Right cardiac atrium (tissue), 5 donors: ENCODE results near the gene KLHL14. TPM values are rescaled to one million over a fixed set of nuclear protein-coding genes. Genes with fewer than 3 reads are reported as not detected.
"Not testable (repeated sequence)": the region's sequence is repeated elsewhere in the genome, so short reads cannot be mapped to it uniquely, and the experiment has no call there.

Experiments
- ATAC-seq, 2 donors: fragments of 200-7000 bp; cut with Tn5 transposase; one replicate each; pipeline versions ENCODE4 v1.8.0 to v1.9.1; 2020; ENCODE audit warnings: moderate library complexity in 2 of 2, mild to moderate bottlenecking in 1 of 2
- DNase-seq, 3 donors: peaks; one replicate each; pipeline ENCODE4 v3.0.0-alpha.2; 2020
- H3K27ac ChIP-seq: one replicate; pipeline ENCODE4 v1.5.1; 2013; ENCODE audit warnings: mild to moderate bottlenecking, low read length, control low read depth, moderate library complexity
- H3K27me3 ChIP-seq: one replicate; pipeline ENCODE4 v1.6.1; 2013; ENCODE audit not compliant: control insufficient read depth, insufficient read depth
- H3K4me1 ChIP-seq: one replicate; pipeline ENCODE4 v1.6.1; 2013; ENCODE audit warnings: low read length; ENCODE audit not compliant: control insufficient read depth, insufficient read depth
- H3K4me3 ChIP-seq: one replicate; pipeline ENCODE4 v1.5.1; 2013; ENCODE audit warnings: low read length, control low read depth
- H3K9me3 ChIP-seq: one replicate; pipeline ENCODE4 v1.6.1; 2013; ENCODE audit warnings: low read length; ENCODE audit not compliant: control insufficient read depth
- WGBS: extraction: QIAGEN DNeasy Blood & Tissue Kit; methylation state at CpG from one replicate; pipeline ENCODE4 v1.1.7; 2013; 5-methylcytosine and 5-hydroxymethylcytosine counted together
- intact Hi-C, 4 donors: fragments of 100-400 bp; cut with DNase I; formaldehyde crosslinking; loops; one replicate each; pipeline versions ENCODE4 v1.11.0 to v1.14.0; 2022 to 2023
- polyA plus RNA-seq: library from polyadenylated mRNA; stranded (reverse); fragments of 200-250 nt; gene quantifications from one replicate; pipeline ENCODE4 v1.2.3, GENCODE V29; 2013
- total RNA-seq, 4 donors: library from RNA; stranded (reverse); fragmentation: NEBNext Ultra II Directional; extraction: Animal tissue kit (Norgen Biotek cat#: 25700); gene quantifications; one replicate each; pipeline ENCODE4 v1.2.1, GENCODE V29; 2021
- donor health status: healthy with polysubstance abuse.
- donor health status: DM: no; HTN: yes; CAD: no.
- donor health status: DM: no; HTN: no; CAD: no.
- donor health status: DM: no; HTN: yes; CAD: no; lungs with severe emphysema.
- donor health status: DM: yes; HTN: yes; CAD: no.

Gene KLHL14
- total and polyA plus RNA-seq, 5 donors, result 0.09 TPM; not detected in 3

DNA sequence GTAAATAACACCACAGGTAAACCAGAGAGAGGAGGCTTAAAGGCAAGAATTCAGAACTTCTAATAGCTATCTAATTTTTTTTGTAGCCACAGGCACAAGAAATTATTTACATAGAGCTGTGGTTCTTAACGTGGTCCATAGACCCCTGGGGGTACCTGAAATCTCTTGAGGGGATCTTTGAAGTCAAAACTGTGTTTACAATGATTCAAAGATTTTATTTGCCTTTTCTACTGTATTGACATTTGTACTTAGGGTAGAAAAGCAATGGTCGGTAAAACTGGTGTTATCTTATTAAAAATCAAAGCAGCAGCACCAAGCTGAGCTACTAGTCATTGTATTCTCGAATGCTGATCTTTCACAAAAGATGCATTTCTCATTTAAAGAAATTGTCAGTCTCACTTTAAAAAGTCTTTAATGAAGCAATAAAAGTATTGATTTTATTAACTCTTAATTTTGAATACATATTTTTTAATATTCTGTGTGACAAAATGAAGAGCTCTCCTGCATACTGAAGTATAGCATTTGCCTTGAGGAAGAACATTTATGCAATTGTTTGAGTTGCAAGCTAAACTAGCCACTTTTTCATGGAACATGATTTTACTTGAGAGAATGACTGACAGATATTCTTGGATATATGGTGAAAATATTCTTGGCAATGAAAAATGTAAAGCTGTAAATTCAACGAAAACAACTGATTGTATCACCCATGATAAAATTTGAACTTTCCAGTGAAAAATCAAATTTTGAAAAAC lies 25.6 kb upstream of the KLHL14 start:
- DNase-seq, result no peak
- H3K27me3 ChIP-seq, result no peaks in the 10 kb centered on the region

GRCh38 chr18:32794667-32795066 lies 21.8 kb upstream of the KLHL14 start:
- ATAC-seq, result not testable (repeated sequence)
- peak in 1 of 3 donors; percentile 39 for DNase-seq

More for the DNA sequence above, 25.6 kb upstream of the KLHL14 start:
- Histone ChIP-seq H3K9me3 (no peaks in the 10 kb centered on the region), H3K27ac (no peak overlapping the region), H3K4me1 (no peaks in the 10 kb centered on the region), H3K4me3 (no peak overlapping the region)
- 77% methylated on average over 4 of the region's 4 CpGs for WGBS
- ATAC-seq, result no peak
- intact Hi-C loops, result no loop called here

DNA sequence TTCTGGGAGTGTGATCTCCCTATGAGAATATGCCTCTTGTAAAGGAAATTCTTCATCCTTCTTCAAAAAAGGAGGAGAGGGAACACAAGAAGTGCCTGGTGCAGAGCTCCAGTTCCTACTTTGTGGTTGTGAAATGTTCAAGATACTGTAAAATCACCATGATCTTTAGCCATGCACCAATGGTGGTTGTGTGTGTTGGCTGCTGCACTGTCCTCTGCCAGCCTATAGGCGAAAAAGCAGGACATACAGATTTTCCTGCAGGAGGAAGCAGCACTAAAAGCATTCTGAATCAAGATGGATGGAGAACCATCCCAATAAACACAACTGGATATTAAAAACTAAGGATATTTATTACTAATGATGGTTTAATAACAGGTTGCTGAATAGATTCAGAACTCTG lies 6.2 kb upstream of the KLHL14 start:
- Histone ChIP-seq H3K27me3 (no peaks in the 10 kb centered on the region), H3K4me3 (no peak overlapping the region), H3K4me1 (no peaks in the 10 kb centered on the region), H3K9me3 (no peaks in the 10 kb centered on the region), H3K27ac (no peak overlapping the region)
- 77% methylated on average over 1 of the region's 1 CpG for WGBS
- intact Hi-C loops, result no loop called here
- ATAC-seq (no peak), DNase-seq (no peak)

More at GRCh38 chr18:32794667-32795066, 21.8 kb upstream of the KLHL14 start:
- 92% methylated on average over 31 of the region's 31 CpGs for WGBS
- H3K27ac ChIP-seq, H3K4me1 ChIP-seq, intact Hi-C loops, H3K4me3 ChIP-seq, H3K9me3 ChIP-seq, H3K27me3 ChIP-seq: not testable (repeated sequence)

GRCh38 chr18:32777049-32777448 lies 4.2 kb upstream of the KLHL14 start:
- Histone ChIP-seq H3K9me3 (no peaks in the 10 kb centered on the region), H3K27ac (no peak overlapping the region), H3K27me3 (no peaks in the 10 kb centered on the region), H3K4me3 (no peak overlapping the region), H3K4me1 (no peaks in the 10 kb centered on the region)
- 82% methylated on average over 2 of the region's 2 CpGs for WGBS
- no peak for ATAC-seq
- intact Hi-C loops, result no loop called here
- DNase-seq, result no peak

GRCh38 chr18:32776561-32776960 lies 3.7 kb upstream of the KLHL14 start:
- no peak for ATAC-seq
- Histone ChIP-seq H3K4me3 (no peak overlapping the region), H3K9me3 (no peaks in the 10 kb centered on the region), H3K4me1 (no peaks in the 10 kb centered on the region), H3K27me3 (no peaks in the 10 kb centered on the region), H3K27ac (no peak overlapping the region)
- WGBS, result 44% methylated on average over 2 of the region's 2 CpGs
- intact Hi-C loops, result no loop called here
- no peak for DNase-seq

DNA sequence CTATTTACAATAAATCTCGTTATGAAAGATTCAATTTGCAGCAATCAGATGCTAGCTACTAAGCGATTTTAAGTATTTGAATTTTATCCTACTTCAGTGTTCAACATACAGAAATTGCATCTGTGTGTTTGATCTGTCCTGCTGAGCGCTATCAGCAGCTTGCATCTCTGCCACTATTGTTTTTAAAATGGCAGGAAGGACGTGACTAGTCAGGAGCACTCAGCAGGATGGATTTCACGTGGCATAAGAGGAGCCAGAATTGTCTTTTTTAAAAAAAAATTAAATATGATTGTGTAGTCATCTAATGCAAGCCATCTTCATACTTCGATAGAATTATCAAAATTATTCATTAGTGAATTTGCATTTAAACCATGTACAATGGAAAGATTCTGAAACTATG lies 2.8 kb upstream of the KLHL14 start:
- WGBS, result 66% methylated on average over 6 of the region's 6 CpGs
- Histone ChIP-seq H3K27me3 (no peaks in the 10 kb centered on the region), H3K27ac (no peak overlapping the region), H3K9me3 (no peaks in the 10 kb centered on the region), H3K4me1 (peaks cover 2% of the 10 kb centered on the region), H3K4me3 (no peak overlapping the region)
- intact Hi-C loops, result no loop called here
- no peak for ATAC-seq
- no peak for DNase-seq

DNA sequence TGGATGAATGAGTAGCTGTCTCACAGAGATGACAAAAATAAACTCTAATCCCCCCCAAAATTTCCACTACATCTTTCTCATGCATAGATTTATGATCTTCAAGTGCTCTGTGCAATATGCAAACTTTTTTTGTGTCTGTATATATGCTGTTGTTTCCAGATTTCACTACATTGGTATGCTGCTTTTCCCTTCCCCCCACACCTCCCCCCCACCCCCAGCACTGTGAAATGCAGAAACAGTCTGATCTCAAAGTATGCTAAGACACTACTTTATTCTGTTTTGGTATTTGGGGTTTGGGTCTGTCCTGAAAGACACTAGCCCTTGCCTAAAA lies 524 bp upstream of the KLHL14 start:
- peaks cover 2% of the 10 kb centered on the region for H3K4me1 ChIP-seq
- ATAC-seq, result no peak
- no peak overlapping the region for H3K27ac ChIP-seq
- H3K4me3 ChIP-seq, result no peak overlapping the region
- H3K27me3 ChIP-seq, result no peaks in the 10 kb centered on the region
- DNase-seq, result no peak
- H3K9me3 ChIP-seq, result no peaks in the 10 kb centered on the region
- intact Hi-C loops, result no loop called here

DNA sequence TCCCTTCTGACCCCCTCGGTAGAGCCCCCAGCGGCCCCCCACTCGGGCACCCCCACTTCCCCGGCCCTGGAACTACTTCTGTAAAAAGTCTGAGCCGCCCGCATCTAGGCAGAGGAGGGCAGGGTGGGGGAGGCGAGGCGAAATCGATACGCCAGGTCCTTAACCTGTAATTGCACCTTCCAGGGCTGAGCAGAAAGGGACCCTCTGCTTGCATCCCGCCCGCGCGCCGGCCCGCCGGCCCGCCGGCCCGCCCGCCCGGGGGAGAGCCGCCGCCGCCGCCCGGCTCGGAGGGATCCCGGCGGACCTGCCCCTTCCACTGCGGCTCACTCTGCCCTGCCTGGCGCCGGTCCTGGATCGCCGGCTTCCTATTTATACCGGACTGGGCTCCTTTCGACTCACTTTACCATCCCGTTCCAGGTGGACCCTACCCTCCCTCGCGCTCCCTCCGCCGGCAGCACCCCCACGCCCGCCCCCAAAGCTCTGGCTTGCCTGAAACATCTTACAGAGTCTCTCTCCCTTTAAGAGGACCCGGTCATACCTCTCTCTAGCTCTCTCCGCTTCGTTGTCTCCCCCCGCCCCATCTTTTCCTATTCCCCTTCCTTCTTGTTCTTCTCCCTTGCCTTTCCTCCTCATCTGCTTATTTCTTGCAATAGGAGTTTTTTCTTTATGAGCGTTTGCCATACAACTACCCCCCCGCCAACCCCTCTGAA lies 797 bp downstream of the KLHL14 start:
- H3K27me3 ChIP-seq, result no peaks in the 10 kb centered on the region
- intact Hi-C loops, result no loop called here
- H3K4me1 ChIP-seq, result peaks cover 2% of the 10 kb centered on the region
- ATAC-seq, result peak; percentile 45 to 48
- DNase-seq, result peak; percentile 11 to 62 (median 48)
- H3K9me3 ChIP-seq, result no peaks in the 10 kb centered on the region
- no peak overlapping the region for H3K27ac ChIP-seq
- peak overlapping the region; percentile 82 for H3K4me3 ChIP-seq
- 2% methylated on average over 50 of the region's 50 CpGs for WGBS

GRCh38 chr18:32771169-32771751 lies 1.6 kb downstream of the KLHL14 start:
- WGBS, result under 1% methylated on average over 37 of the region's 37 CpGs
- Histone ChIP-seq H3K27me3 (no peaks in the 10 kb centered on the region), H3K9me3 (no peaks in the 10 kb centered on the region), H3K27ac (no peak overlapping the region), H3K4me3 (peak overlapping the region; percentile 82), H3K4me1 (peaks cover 2% of the 10 kb centered on the region)
- ATAC-seq (peak in 1 of 2 donors; percentile 39), DNase-seq (peak in 1 of 3 donors; percentile 8)
- intact Hi-C loops, result no loop called here

DNA sequence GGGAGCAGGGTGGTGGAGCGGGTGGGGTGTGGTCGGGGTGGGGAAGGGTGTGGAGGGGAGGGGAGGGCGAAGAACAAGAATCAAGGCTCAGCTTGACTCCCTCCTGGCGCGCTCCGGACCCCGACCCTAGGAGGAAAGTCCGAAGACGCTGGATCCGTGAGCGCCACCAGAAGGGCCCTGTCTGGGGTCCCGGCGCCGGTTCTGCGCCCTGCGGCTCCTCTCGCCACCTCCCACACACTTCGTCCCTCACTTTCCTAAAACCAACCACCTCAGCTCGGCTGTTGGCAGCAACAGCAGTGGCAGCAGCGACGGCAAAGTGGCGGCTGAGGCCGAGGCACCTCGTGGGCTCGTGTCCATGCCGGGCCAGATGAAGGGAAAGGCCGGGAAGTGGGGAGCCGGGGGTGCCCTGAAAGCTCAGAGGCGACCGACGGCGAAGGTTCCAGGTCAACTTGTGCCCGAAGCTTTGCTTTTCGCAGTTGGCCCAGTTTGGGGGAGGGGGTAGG lies 2.1 kb downstream of the KLHL14 start:
- Histone ChIP-seq H3K9me3 (no peaks in the 10 kb centered on the region), H3K4me1 (peaks cover 2% of the 10 kb centered on the region), H3K27ac (no peak overlapping the region), H3K27me3 (no peaks in the 10 kb centered on the region), H3K4me3 (peak overlapping the region; percentile 82)
- no peak for ATAC-seq
- 2% methylated on average over 34 of the region's 34 CpGs for WGBS
- intact Hi-C loops, result no loop called here
- no peak for DNase-seq

DNA sequence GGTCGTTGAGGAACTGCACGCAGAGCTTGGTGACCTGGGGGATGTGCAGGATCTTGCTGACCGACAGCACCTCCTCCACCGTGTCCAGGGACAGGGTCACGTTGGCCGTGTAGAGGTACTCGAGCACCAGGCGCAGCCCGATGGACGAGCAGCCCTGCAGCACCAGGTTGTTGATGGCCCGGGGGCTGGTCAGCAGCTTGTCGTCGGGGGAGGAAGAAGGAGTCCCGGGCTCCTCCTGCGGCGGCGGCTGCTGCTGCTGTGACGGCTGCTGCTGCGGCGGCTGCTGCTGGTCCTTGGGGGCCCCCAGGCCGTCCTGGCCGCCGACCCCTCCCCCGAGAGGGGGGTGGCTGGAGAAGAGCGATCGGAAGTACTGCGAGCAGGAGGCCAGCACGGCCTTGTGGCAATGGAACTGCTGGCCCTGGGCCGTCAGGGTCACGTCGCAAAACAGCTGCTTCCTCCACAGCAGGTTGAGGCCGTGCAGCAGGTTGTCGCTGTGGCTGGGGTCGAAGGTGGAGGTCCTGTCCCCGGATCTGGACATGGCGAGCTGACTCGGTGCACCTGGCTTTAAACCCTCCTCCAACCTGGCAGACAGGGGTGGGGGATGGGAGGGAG lies 2.7 kb downstream of the KLHL14 start:
- Histone ChIP-seq H3K4me1 (peaks cover 2% of the 10 kb centered on the region), H3K27me3 (no peaks in the 10 kb centered on the region), H3K27ac (no peak overlapping the region), H3K4me3 (peak overlapping the region; percentile 82), H3K9me3 (no peaks in the 10 kb centered on the region)
- peak in 1 of 2 donors; percentile 22 for ATAC-seq
- under 1% methylated on average over 37 of the region's 37 CpGs for WGBS
- intact Hi-C loops, result no loop called here
- peak; percentile 13 to 51 (median 33) for DNase-seq
